GM23338 (cell line): ENCODE measurements around the gene GFRA1.

ENCODE experiments used
- CREB1 ChIP-seq: fragments of 250-450 bp; sonication (Bioruptor Pico); IDR thresholded peaks from 2 replicates; pipeline ENCODE4 v1.5.0; 2020; ENCODE audit warnings: low read depth, mild to moderate bottlenecking, moderate library complexity
- EZH2 ChIP-seq: fragments of 200-600 bp; sonication (generic); IDR thresholded peaks from one replicate; pipeline ENCODE4 v1.8.0; 2017; ENCODE audit warnings: antibody characterized with exemption, mild to moderate bottlenecking, low read depth; ENCODE audit not compliant: unreplicated experiment
- EZH2phosphoT487 ChIP-seq: fragments of 200-600 bp; sonication (generic); IDR thresholded peaks from one replicate; pipeline ENCODE4 v1.8.1; 2018; ENCODE audit warnings: antibody characterized with exemption; ENCODE audit not compliant: unreplicated experiment
- JUNB ChIP-seq: IDR thresholded peaks from one replicate; pipeline ENCODE4 v1.6.1; 2016; ENCODE audit warnings: antibody characterized with exemption; ENCODE audit not compliant: unreplicated experiment
- NANOG ChIP-seq: IDR thresholded peaks from 2 replicates; pipeline ENCODE4 v1.6.1; 2016; ENCODE audit warnings: antibody characterized with exemption, borderline replicate concordance
- POLR2AphosphoS5 ChIP-seq: IDR thresholded peaks from 2 replicates; pipeline ENCODE4 v1.6.1; 2016; ENCODE audit warnings: antibody characterized with exemption, low read depth
- STAT1 ChIP-seq: IDR thresholded peaks from one replicate; pipeline ENCODE4 v1.6.1; 2016; ENCODE audit warnings: antibody characterized with exemption; ENCODE audit not compliant: unreplicated experiment
- ZNF114 ChIP-seq: fragments of 250-450 bp; sonication (Bioruptor Pico); IDR thresholded peaks from 2 replicates; pipeline ENCODE4 v1.5.0; 2020; ENCODE audit warnings: mild to moderate bottlenecking, moderate library complexity
- ZNF331 ChIP-seq: fragments of 250-450 bp; sonication (Bioruptor Pico); IDR thresholded peaks from 2 replicates; pipeline ENCODE4 v1.5.0; 2020; ENCODE audit warnings: low read depth, mild to moderate bottlenecking, moderate library complexity
- TF ChIP-seq, protein P1 (sequence below), 2 experiments: fragments of 200-600 bp in 1 of 2; sonication (generic) in 1 of 2; conservative IDR thresholded peaks; 2 replicates each; pipeline versions ENCODE4 v1.5.1 to v1.6.1; 2016 to 2017; ENCODE audit warnings: antibody characterized with exemption in 2 of 2, low read depth in 2 of 2, mild to moderate bottlenecking in 2 of 2, moderate library complexity in 1 of 2
- TF ChIP-seq, protein P2 (sequence below): IDR thresholded peaks from one replicate; pipeline ENCODE4 v1.6.1; 2018; ENCODE audit warnings: antibody characterized with exemption; ENCODE audit not compliant: unreplicated experiment
- TF ChIP-seq, protein P3 (sequence below): IDR thresholded peaks from 2 replicates; pipeline ENCODE4 v1.6.1; 2016; ENCODE audit warnings: antibody characterized with exemption
- TF ChIP-seq, protein P4 (sequence below): fragments of 250-450 bp; sonication (Bioruptor Pico); IDR thresholded peaks from 2 replicates; pipeline ENCODE4 v1.5.0; 2020; ENCODE audit warnings: mild to moderate bottlenecking, moderate library complexity

DNA sequence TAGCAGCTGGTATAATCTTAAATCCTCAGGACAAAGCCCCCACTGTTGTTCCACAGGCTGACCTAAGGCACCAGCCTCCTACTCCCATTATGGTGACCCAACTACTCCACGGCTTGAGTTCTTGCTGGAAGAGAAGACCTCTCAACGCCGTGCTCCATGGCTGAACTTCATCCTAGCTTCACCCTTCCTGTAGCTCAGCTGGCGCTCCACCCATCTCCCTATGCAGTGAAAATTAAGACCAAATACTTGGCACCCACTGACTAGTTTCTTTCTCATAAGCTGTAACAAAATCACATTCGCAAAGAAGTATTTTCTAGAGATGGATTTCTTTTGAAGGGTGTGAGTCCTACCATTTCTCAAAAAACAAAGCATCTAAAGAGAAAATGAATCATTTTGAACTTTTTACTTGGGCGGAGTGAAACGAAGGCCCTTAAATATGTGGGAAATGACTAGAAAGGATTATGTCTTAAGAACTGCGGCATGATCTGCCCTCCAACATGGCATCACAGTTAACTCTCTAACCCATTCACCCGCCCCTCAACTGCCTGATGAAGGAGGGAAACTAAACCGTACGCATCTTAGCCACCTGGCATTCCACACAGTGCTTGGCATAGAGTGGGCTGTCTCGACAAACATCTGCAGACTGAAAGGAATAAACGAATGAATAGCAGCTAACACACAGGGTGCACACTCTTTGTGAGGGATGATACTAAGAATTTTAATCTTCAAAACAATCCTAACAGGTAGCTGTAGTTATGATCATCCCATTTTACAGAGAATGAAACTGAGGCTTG lies 32.7 kb downstream of the GFRA1 start:
- TF ChIP-seq EZH2phosphoT487 (no peak), CREB1 (CRISPR knock-in tag) (no peak), POLR2AphosphoS5 (no peak), JUNB (no peak), EZH2 (no peak), STAT1 (no peak), ZNF114 (CRISPR knock-in tag) (no peak), ZNF331 (CRISPR knock-in tag) (no peak), NANOG (no peak)
- TF ChIP-seq, protein P1, sequence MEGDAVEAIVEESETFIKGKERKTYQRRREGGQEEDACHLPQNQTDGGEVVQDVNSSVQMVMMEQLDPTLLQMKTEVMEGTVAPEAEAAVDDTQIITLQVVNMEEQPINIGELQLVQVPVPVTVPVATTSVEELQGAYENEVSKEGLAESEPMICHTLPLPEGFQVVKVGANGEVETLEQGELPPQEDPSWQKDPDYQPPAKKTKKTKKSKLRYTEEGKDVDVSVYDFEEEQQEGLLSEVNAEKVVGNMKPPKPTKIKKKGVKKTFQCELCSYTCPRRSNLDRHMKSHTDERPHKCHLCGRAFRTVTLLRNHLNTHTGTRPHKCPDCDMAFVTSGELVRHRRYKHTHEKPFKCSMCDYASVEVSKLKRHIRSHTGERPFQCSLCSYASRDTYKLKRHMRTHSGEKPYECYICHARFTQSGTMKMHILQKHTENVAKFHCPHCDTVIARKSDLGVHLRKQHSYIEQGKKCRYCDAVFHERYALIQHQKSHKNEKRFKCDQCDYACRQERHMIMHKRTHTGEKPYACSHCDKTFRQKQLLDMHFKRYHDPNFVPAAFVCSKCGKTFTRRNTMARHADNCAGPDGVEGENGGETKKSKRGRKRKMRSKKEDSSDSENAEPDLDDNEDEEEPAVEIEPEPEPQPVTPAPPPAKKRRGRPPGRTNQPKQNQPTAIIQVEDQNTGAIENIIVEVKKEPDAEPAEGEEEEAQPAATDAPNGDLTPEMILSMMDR (conservative IDR thresholded peaks at IDR 0.05; ENCODE audit: low read depth in 2 of 2) = no peak
- TF ChIP-seq, protein P2, sequence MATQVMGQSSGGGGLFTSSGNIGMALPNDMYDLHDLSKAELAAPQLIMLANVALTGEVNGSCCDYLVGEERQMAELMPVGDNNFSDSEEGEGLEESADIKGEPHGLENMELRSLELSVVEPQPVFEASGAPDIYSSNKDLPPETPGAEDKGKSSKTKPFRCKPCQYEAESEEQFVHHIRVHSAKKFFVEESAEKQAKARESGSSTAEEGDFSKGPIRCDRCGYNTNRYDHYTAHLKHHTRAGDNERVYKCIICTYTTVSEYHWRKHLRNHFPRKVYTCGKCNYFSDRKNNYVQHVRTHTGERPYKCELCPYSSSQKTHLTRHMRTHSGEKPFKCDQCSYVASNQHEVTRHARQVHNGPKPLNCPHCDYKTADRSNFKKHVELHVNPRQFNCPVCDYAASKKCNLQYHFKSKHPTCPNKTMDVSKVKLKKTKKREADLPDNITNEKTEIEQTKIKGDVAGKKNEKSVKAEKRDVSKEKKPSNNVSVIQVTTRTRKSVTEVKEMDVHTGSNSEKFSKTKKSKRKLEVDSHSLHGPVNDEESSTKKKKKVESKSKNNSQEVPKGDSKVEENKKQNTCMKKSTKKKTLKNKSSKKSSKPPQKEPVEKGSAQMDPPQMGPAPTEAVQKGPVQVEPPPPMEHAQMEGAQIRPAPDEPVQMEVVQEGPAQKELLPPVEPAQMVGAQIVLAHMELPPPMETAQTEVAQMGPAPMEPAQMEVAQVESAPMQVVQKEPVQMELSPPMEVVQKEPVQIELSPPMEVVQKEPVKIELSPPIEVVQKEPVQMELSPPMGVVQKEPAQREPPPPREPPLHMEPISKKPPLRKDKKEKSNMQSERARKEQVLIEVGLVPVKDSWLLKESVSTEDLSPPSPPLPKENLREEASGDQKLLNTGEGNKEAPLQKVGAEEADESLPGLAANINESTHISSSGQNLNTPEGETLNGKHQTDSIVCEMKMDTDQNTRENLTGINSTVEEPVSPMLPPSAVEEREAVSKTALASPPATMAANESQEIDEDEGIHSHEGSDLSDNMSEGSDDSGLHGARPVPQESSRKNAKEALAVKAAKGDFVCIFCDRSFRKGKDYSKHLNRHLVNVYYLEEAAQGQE = no peak
- TF ChIP-seq, protein P3, sequence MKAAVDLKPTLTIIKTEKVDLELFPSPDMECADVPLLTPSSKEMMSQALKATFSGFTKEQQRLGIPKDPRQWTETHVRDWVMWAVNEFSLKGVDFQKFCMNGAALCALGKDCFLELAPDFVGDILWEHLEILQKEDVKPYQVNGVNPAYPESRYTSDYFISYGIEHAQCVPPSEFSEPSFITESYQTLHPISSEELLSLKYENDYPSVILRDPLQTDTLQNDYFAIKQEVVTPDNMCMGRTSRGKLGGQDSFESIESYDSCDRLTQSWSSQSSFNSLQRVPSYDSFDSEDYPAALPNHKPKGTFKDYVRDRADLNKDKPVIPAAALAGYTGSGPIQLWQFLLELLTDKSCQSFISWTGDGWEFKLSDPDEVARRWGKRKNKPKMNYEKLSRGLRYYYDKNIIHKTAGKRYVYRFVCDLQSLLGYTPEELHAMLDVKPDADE = no peak
- TF ChIP-seq, protein P4, sequence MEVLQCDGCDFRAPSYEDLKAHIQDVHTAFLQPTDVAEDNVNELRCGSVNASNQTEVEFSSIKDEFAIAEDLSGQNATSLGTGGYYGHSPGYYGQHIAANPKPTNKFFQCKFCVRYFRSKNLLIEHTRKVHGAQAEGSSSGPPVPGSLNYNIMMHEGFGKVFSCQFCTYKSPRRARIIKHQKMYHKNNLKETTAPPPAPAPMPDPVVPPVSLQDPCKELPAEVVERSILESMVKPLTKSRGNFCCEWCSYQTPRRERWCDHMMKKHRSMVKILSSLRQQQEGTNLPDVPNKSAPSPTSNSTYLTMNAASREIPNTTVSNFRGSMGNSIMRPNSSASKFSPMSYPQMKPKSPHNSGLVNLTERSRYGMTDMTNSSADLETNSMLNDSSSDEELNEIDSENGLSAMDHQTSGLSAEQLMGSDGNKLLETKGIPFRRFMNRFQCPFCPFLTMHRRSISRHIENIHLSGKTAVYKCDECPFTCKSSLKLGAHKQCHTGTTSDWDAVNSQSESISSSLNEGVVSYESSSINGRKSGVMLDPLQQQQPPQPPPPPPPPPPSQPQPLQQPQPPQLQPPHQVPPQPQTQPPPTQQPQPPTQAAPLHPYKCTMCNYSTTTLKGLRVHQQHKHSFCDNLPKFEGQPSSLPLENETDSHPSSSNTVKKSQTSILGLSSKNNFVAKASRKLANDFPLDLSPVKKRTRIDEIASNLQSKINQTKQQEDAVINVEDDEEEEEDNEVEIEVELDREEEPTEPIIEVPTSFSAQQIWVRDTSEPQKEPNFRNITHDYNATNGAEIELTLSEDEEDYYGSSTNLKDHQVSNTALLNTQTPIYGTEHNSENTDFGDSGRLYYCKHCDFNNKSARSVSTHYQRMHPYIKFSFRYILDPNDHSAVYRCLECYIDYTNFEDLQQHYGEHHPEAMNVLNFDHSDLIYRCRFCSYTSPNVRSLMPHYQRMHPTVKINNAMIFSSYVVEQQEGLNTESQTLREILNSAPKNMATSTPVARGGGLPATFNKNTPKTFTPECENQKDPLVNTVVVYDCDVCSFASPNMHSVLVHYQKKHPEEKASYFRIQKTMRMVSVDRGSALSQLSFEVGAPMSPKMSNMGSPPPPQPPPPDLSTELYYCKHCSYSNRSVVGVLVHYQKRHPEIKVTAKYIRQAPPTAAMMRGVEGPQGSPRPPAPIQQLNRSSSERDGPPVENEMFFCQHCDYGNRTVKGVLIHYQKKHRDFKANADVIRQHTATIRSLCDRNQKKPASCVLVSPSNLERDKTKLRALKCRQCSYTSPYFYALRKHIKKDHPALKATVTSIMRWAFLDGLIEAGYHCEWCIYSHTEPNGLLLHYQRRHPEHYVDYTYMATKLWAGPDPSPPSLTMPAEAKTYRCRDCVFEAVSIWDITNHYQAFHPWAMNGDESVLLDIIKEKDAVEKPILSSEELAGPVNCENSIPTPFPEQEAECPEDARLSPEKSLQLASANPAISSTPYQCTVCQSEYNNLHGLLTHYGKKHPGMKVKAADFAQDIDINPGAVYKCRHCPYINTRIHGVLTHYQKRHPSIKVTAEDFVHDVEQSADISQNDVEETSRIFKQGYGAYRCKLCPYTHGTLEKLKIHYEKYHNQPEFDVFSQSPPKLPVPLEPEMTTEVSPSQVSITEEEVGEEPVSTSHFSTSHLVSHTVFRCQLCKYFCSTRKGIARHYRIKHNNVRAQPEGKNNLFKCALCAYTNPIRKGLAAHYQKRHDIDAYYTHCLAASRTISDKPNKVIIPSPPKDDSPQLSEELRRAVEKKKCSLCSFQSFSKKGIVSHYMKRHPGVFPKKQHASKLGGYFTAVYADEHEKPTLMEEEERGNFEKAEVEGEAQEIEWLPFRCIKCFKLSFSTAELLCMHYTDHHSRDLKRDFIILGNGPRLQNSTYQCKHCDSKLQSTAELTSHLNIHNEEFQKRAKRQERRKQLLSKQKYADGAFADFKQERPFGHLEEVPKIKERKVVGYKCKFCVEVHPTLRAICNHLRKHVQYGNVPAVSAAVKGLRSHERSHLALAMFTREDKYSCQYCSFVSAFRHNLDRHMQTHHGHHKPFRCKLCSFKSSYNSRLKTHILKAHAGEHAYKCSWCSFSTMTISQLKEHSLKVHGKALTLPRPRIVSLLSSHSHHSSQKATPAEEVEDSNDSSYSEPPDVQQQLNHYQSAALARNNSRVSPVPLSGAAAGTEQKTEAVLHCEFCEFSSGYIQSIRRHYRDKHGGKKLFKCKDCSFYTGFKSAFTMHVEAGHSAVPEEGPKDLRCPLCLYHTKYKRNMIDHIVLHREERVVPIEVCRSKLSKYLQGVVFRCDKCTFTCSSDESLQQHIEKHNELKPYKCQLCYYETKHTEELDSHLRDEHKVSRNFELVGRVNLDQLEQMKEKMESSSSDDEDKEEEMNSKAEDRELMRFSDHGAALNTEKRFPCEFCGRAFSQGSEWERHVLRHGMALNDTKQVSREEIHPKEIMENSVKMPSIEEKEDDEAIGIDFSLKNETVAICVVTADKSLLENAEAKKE (CRISPR knock-in tag) = no peak
